HS-5 (cell line): ENCODE measurements around the gene PAMR1.

Experiments
- DNase-seq: peaks from one replicate; pipeline ENCODE4 v3.0.0-alpha.2; 2012; ENCODE audit warnings: low read depth

The PAMR1 gene

GRCh38 chr11:35494957-35495490, 30.4 kb downstream of the PAMR1 start:
- DNase-seq: no peak

GRCh38 chr11:35491231-35491871, 34.1 kb downstream of the PAMR1 start:
- peak; percentile 73 for DNase-seq

GRCh38 chr11:35488117-35488516, 37.3 kb downstream of the PAMR1 start:
- no peak for DNase-seq

- no peak for DNase-seq
Measured at GRCh38 chr11:35487532-35488078, 37.8 kb downstream of the PAMR1 start.

- no peak for DNase-seq
Measured at GRCh38 chr11:35486934-35487333, 38.5 kb downstream of the PAMR1 start.

GRCh38 chr11:35486446-35486845, 39.0 kb downstream of the PAMR1 start:
- no peak for DNase-seq

- no peak for DNase-seq
Measured at GRCh38 chr11:35485656-35486322, 39.6 kb downstream of the PAMR1 start.

- DNase-seq: peak; percentile 88
Measured at GRCh38 chr11:35484435-35484834, 41.0 kb downstream of the PAMR1 start.

GRCh38 chr11:35483131-35483820, 42.1 kb downstream of the PAMR1 start:
- DNase-seq: no peak

GRCh38 chr11:35479731-35480130, 45.7 kb downstream of the PAMR1 start:
- no peak for DNase-seq

- DNase-seq: no peak
Measured at GRCh38 chr11:35478471-35479091, 46.8 kb downstream of the PAMR1 start.

- no peak for DNase-seq
Measured at GRCh38 chr11:35477901-35478300, 47.5 kb downstream of the PAMR1 start.

GRCh38 chr11:35474688-35475087, 50.7 kb downstream of the PAMR1 start:
- no peak for DNase-seq

- no peak for DNase-seq
Measured at GRCh38 chr11:35473795-35474374, 51.5 kb downstream of the PAMR1 start.

GRCh38 chr11:35470616-35471015, 54.8 kb downstream of the PAMR1 start:
- DNase-seq: no peak

GRCh38 chr11:35466058-35466457, 59.4 kb downstream of the PAMR1 start:
- no peak for DNase-seq

GRCh38 chr11:35464308-35464707, 61.1 kb downstream of the PAMR1 start:
- DNase-seq: no peak

GRCh38 chr11:35463331-35463751, 62.1 kb downstream of the PAMR1 start:
- no peak for DNase-seq

GRCh38 chr11:35461917-35462538, 63.4 kb downstream of the PAMR1 start:
- no peak for DNase-seq

- DNase-seq: no peak
Measured at GRCh38 chr11:35459489-35459888, 65.9 kb downstream of the PAMR1 start.

- DNase-seq: no peak
Measured at GRCh38 chr11:35458846-35459245, 66.6 kb downstream of the PAMR1 start.
